NCI-H82 (cell line): ENCODE data around the gene GFPT2.

Experiments used
- DNase-seq: peaks from one replicate; lab custom pipeline; 2025; lab: John Stamatoyannopoulos, UW

Gene GFPT2

GRCh38 chr5:180353048-180353979 is at the start of gene GFPT2:
Gene GFPT2, minus strand, starts transcription at chr5:180353336. Its CDS starts 119 bp downstream, at chr5:180353217.
- peak; percentile 89 for DNase-seq

- no peak for DNase-seq
These were observed 49.6 kb upstream of the GFPT2 start for GRCh38 chr5:180402716-180403115.

GRCh38 chr5:180401229-180401907 is 48.2 kb upstream of the GFPT2 start:
- no peak for DNase-seq

- no peak for DNase-seq
These were observed 47.3 kb upstream of the GFPT2 start for GRCh38 chr5:180400416-180400815.

- no peak for DNase-seq
These were observed 46.5 kb upstream of the GFPT2 start for GRCh38 chr5:180399401-180400215.

GRCh38 chr5:180396926-180397325 is 43.8 kb upstream of the GFPT2 start:
- DNase-seq: no peak

- DNase-seq: no peak
These were observed 42.6 kb upstream of the GFPT2 start for GRCh38 chr5:180395540-180396274.

GRCh38 chr5:180394031-180394636 is 41.0 kb upstream of the GFPT2 start:
- no peak for DNase-seq

- DNase-seq: no peak
These were observed 38.1 kb upstream of the GFPT2 start for GRCh38 chr5:180391276-180391675.

GRCh38 chr5:180390441-180391190 is 37.5 kb upstream of the GFPT2 start:
- no peak for DNase-seq

GRCh38 chr5:180389252-180390101 is 36.3 kb upstream of the GFPT2 start:
- no peak for DNase-seq

- no peak for DNase-seq
These were observed 34.7 kb upstream of the GFPT2 start for GRCh38 chr5:180387798-180388197.

- DNase-seq: no peak
These were observed 29.8 kb upstream of the GFPT2 start for GRCh38 chr5:180382926-180383325.

- no peak for DNase-seq
These were observed 28.8 kb upstream of the GFPT2 start for GRCh38 chr5:180381851-180382480.

GRCh38 chr5:180381428-180381827 is 28.3 kb upstream of the GFPT2 start:
- no peak for DNase-seq

GRCh38 chr5:180380856-180381255 is 27.7 kb upstream of the GFPT2 start:
- no peak for DNase-seq

GRCh38 chr5:180380441-180380840 is 27.3 kb upstream of the GFPT2 start:
- DNase-seq: no peak

GRCh38 chr5:180379355-180380070 is 26.4 kb upstream of the GFPT2 start:
- DNase-seq: no peak
